Choroid plexus epithelial cell (primary cell): Measurements from ENCODE around the gene RPP21.

Experiments
- DNase-seq: peaks from one replicate; pipeline ENCODE4 v3.0.0-alpha.2; 2010; ENCODE audit warnings: low read depth
- H3K4me3 ChIP-seq: 2 replicates; pipeline ENCODE4 v1.5.1; 2011; ENCODE audit warnings: low read depth, mild to moderate bottlenecking, control low read depth, low read length, moderate library complexity
- CTCF ChIP-seq: conservative IDR thresholded peaks from 2 replicates; pipeline ENCODE4 v1.5.1; 2011; ENCODE audit warnings: low read depth, mild to moderate bottlenecking, control low read depth, inconsistent platforms, low read length, moderate library complexity

RPP21 gene

GRCh38 chr6:30323806-30324205, 21.1 kb upstream of the RPP21 start:
- H3K4me3 ChIP-seq: no peak overlapping the region
- TF ChIP-seq CTCF: no peak
- no peak for DNase-seq

GRCh38 chr6:30325150-30325872, 19.6 kb upstream of the RPP21 start:
- H3K4me3 ChIP-seq: peak overlapping the region; percentile 90
- TF ChIP-seq CTCF: no peak
- DNase-seq: peak; percentile 59

GRCh38 chr6:30325873-30326525, 19.0 kb upstream of the RPP21 start:
- peak overlapping the region; percentile 90 for H3K4me3 ChIP-seq
- peak; percentile 69 for DNase-seq
- TF ChIP-seq CTCF: no peak

GRCh38 chr6:30326526-30327231, 18.3 kb upstream of the RPP21 start, which contains the start of gene TRIM39:
Gene TRIM39, plus strand, starts transcription at chr6:30326927. Its CDS starts 2,391 bp downstream, at chr6:30329318.
- no peak for TF ChIP-seq CTCF
- peak within 1 kb of the TSS; percentile 90 for H3K4me3 ChIP-seq
- DNase-seq: peak; percentile 82

DNA sequence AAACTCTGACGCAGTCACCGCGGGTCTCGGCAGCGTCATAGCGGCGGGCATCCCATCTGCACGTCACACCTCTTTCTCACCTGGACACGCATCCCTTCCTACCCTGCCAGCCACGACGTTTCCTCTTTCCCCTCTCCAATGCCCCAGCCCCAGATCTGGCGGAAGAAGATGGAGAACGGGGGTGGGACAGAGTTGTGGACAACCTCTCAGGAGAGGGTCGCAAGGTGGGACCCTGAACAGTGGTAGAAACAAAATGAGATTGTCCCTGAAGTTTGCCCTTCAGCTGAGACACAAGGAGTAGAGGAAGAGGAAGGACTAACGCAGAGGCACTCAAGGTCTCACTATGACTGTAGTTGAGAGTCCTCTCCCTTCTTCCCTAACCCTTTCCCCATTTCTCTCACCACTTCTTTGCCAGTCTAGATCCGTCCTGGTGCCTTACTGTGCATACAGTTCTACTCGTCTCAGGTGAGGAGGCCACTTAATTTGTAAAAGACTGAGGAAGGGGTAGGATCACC, 17.7 kb upstream of the RPP21 start:
- no peak for DNase-seq
- peak overlapping the region; percentile 90 for H3K4me3 ChIP-seq
- TF ChIP-seq CTCF: no peak

GRCh38 chr6:30328397-30328796, 16.6 kb upstream of the RPP21 start:
- no peak overlapping the region for H3K4me3 ChIP-seq
- no peak for TF ChIP-seq CTCF
- DNase-seq: no peak
